Limb (tissue), 2 donors: ENCODE measurements around the gene TAS2R1.

Source experiments
- DNase-seq, 2 donors: peaks; one replicate each; pipeline ENCODE4 v3.0.0-alpha.2; 2016; ENCODE audit errors: extremely low spot score in 2 of 2

TAS2R1 gene, protein sequence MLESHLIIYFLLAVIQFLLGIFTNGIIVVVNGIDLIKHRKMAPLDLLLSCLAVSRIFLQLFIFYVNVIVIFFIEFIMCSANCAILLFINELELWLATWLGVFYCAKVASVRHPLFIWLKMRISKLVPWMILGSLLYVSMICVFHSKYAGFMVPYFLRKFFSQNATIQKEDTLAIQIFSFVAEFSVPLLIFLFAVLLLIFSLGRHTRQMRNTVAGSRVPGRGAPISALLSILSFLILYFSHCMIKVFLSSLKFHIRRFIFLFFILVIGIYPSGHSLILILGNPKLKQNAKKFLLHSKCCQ

DNA sequence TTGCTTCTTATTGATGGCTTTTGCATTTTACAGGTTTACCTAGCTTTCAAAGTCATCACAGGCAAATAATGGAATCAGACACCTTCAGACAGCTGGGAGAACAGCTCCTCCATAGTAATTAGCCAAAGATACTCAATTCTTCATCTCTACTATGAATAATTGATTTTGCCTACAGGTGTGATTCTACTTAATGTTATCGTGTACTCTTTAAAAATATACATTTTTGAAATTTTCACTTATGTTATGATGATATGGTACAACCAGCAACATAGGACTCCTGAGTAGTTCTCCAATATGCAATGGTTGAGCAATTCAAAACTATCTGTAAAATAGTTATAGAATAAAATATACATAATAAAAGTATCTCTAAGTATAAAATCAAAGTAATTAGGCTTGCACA lies at the start of gene TAS2R1:
Gene TAS2R1, minus strand, starts transcription at position 101 of the 400 bp plus-strand sequence. CDS start 319 bp downstream, outside the sequence.
- DNase-seq = no peak

DNA sequence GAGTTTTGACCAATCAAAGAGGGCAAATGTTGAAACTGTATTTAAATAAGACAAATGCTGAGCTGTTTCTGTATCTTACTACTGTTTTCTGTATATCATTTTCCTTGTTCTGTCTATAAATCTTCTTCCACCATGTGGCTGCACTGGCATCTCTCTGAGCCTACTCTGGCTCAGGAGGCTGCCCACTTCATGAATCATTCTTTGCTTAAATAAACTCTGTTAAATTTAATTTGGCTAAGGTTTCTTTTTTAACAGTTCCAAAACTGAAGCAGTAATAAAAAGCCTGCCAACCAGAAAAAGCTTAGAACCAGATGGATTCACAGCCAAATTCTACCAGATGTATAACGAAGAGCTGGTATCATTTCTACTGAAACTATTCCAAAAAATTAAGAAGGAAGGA lies 40.2 kb upstream of the TAS2R1 start:
- DNase-seq = no peak

DNA sequence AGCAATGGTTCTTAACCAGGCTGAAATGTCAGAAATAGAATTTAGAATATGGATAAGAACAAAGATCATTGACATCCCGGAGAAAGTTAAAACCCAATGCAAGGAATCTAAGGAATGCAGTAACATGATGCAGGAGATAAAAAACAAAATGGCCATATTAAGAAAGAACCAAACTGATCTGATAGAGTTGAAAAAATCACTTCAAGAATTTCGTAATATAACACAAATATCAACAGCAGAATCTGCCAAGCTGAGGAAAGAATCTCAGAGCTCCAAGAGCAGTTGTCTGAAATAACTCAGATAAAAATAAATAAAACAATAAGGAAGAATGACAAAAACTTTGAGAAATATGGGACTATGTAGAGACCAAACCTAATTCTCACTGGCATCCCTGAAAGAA lies 37.8 kb upstream of the TAS2R1 start:
- no peak for DNase-seq

DNA sequence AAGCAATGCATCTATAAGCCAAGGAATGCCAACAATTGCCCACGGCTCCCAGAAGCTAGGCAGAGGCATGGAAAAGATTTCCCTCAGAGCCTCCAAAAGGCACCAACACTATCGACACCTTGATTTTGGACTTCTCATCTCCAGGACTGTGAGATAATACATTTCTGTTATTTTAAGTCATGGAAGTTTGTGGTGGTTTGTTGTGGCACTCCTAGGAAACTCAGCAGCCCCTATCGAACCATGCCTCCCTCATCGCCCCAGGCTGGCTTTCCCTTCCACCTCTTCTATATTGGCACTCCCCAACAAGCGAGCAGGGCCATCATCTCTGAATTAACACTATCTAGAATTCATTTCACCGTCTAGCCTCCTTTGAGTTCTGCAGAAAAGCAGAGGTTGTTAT lies 33.7 kb upstream of the TAS2R1 start:
- no peak for DNase-seq

DNA sequence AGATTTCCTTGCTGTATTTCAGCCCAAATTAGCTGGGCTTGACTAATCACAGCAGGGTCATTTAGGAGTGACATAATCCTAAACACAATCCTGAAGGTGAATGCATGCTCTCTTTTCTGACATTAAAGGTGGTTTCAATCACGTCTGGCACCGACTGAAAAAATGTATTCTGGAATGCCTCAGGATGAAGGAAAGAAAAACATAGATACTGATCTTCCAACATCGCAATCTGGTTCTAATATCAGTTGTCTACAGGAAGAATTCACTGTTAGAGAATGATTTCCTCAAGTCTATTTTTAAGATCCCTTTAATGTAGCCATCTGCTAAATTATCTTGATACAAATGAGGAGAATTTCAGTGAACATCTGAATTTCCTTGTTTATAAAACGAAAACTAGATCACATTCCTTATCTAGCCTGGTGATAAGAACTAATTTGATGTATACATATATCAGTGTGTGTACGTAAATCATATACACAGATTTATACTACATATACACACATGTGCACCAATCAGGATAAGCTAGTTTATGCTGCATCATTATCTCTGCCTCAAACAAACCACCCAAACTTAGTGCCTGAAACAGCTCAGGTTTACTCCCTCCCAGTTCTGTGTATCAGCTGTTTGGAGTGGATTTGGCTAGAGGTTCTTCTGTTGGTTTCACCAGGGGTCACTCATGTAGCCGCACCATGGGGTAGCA lies 31.3 kb upstream of the TAS2R1 start:
- DNase-seq = no peak

DNA sequence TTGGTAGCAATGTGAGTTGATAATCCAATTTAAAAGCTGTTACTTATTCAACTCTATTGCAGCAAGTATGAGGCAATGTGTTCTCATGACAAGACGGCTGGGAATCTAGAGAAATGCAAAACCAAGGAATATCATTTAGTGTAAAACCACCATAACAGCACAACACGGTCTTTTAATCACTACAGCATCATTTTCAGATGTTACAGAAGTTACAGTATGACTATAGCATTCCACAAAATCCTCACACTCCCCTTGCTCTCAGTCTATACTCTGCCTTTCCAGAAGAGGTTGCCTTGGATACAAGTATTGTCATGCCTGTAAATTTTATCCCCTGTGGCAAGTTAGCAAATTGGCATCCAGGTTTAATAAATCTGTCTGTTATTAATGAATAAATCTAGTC lies 28.6 kb upstream of the TAS2R1 start:
- DNase-seq = no peak

DNA sequence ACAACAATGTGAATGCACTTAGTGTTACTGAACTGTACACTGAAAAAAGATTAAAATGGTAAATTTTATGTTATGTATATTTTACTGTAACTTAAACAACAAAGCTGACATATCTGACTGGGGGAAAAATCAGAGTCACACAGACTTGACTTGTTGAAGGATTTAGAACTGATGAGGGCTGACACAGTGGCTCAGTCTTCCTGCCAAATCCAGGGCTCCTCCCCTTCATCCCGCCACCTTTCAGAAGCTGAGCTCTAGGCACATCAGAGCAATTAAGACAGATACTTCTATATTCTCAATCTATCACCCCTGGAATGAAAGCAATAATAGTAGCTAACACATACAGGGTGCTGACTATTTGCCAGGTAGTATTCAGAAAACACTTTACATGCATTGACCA lies 27.7 kb upstream of the TAS2R1 start:
- DNase-seq = no peak

DNA sequence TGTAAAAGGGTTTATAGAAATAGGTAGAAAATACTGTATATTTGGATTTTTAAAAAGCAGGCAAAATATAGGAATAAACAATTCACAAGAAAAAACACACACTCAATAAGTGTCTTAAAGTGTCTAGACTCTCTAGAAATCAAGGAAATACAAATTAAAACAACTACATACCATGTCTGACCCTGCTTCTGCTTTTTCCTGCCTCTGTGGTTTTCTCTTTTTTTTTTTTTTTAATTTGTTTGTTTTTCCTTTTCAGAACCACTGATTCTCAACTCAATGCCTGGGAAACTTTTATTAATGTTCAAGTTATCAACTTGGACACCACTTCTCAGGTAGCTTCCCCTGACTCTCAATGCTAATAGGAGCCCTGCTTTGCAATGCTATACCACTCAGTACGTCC lies 25.5 kb upstream of the TAS2R1 start:
- no peak for DNase-seq

DNA sequence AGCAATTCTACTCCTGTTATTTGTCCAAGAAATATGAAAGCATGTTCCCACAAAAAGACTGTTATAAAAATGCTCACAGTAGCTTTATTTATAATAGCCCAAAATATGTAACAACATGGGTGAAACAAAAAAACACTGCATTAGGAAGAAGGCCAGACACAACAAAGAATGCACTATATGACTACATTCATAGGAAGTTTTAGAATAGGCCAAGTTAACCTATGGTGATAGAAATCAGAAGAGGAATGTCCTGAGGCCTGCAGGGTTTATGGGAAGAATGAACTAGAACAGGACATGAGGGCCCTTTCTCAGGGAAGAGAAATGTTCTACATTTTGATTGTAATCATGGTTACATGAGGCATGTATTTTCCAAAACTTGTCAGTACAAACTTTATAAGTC lies 24.7 kb upstream of the TAS2R1 start:
- no peak for DNase-seq

DNA sequence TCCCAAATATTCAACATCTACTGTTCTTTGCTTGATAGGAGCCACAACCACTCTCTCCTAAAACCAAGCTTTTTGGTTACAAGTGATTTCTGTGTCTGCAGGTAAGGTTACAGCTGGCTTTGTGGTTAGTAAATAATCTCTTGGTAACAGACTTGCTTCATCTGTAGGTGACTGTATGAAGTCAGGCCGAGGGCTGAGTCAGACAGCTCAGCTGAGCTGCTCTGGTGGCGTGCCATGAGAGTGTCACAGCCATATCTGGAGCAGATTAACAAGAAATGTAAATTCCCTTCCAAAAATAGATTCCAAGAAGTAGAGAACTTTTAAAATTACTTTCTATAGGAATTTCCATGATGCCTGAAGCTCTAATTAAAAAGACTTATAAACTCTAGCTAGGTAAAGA lies 23.7 kb upstream of the TAS2R1 start:
- peak; percentile 53 to 66 for DNase-seq

DNA sequence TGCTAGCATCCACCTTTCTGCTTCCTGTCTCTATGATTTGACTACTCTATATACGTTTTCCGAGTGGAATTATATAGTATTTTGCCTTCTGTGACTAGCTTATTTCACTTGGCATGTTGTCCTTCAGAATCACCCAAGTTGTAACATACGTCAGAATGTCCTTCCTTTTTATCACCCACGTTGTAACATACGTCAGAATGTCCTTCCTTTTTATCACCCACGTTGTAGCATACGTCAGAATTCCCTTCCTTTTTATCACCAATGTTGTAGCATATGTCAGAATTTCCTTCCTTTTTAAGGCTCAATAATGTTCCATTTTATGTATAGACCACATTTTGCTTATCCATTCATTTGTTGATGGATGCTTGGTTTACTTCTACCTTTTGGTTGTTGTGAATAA lies 22.9 kb upstream of the TAS2R1 start:
- DNase-seq = no peak

DNA sequence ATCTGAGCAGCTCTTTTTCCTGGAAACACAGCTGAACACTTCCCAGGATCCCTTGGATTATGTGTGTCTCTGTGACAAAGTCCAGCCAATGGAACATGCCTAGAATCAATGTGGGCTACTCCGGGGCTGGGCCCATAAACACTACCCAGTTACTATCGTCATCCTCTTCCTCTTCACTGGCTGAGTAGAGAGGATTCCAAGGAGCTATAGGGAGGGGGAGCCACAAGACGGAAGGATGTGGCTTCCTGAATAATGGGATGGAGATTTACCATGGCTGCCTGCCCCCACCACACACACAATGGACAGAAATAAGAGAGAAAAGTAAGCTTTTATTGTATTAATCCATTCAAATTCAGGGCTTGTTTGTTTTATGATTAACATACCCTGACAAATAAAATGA lies 22.1 kb upstream of the TAS2R1 start:
- no peak for DNase-seq

DNA sequence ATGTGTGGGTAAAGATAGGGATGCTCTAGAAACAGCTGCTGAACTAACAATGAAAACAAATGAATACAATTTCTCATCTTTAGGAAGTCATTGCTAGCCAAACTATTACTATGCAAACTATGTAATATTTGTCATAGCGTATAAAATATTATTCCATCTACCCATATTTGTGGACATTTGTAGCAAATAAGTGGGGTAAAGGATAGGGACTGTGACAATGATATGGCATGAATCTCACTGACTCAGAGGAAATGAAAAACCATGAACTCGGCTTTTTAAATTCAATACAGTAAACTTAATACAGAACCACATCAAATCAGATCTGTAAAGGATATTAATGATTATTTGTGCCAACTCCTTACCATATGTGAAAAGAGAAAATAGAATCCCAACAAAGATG lies 16.7 kb upstream of the TAS2R1 start:
- no peak for DNase-seq

DNA sequence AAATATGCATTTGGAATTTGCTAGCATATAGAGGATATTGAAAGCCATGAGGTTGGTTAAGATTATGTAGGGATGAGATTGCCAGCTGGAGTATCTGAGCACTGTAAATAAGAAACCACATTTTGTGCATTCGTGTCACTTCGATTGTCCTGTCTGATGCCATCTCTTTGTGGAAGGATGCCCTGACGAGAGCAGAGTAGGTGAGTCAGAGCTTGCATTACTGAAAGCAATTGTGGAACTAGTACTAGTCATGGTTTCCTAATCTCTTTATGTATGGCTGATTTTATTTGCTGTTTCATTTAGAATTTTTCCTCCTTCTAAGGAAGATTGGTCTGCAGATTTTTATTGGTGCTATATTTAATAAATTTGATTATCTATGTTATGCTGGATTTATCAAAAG lies 14.5 kb upstream of the TAS2R1 start:
- DNase-seq = no peak

DNA sequence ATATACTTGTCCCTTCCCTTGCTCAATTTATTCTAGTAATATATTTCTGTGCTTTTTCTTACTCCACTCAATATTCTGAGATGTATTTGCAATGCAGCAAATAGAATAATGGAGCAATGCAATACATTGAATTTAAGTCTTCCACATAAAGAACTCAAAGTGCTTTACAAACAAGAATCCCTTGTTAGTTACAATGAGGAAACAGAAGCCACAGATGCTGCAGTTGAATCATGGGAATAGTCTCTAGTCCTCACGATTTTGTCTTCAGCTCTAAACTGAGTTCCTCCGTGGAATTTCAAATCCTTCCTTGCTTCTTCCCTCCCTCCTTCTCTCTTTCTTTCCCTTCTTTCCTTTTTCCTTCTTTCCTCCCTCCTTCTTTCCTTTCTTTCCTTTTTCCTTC lies 12.5 kb upstream of the TAS2R1 start:
- DNase-seq = no peak

DNA sequence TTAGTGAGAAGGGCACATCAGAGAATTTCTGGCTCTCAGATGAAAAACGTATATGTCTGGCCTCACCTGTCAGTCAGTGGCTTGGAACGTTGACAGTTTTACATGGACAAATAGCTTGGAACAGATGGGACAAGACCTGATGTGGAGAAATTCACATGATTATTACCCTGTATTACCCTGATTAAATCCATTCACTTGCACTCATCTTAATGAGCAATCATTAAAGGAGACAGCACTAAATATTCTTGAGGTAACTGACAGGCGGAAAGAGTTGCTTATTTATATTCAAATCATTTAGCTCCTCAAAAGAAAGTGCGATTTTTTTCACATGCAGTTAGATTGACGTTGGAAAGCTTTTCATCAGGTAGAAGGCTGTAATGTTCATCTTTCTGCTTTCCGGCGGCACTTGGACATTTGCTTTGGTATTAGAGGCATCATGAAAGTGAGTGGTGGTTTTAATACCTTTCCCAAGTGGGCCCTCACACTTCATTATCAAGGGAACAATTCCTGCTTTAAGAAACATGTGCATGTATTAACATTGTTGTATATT lies 11.7 kb upstream of the TAS2R1 start:
- DNase-seq = no peak

DNA sequence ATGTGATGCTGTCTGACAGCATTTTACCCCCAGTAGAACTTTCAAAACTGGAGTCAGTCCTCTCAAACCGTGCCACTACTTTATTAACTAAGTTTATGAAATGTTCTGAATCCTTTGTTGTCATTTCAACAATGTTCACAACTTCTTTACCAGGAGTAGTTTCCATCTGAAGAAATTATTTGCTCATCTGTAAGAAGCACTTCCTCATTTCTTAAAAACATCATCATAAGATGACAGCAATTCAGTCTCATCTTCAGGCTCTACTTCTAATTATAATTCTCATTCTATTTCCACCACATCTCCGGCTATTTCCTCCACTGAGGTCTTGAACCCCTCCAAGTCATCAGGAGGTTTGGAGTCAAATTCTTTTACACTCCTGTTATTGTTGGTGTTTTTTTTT lies 2.3 kb upstream of the TAS2R1 start:
- DNase-seq = no peak

DNA sequence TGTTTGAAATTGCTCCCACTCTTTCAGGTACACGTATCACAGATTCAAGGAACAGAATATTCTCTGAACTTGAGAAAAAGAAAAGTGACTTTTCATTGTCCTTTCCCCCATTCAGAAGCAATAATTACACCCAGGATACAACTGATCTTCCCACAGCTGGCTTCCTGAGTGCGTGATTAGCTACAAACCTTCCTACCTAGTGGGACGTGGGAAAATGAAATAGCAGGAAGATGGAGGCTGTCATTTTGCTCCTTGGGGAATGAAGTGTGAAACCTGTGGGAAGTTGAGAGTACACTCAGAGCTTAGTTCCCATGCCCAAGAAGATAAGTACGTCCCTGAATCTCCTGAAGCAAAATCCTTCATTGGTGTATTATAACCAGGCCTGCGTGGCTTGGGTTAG lies 2.6 kb downstream of the TAS2R1 start:
- no peak for DNase-seq

DNA sequence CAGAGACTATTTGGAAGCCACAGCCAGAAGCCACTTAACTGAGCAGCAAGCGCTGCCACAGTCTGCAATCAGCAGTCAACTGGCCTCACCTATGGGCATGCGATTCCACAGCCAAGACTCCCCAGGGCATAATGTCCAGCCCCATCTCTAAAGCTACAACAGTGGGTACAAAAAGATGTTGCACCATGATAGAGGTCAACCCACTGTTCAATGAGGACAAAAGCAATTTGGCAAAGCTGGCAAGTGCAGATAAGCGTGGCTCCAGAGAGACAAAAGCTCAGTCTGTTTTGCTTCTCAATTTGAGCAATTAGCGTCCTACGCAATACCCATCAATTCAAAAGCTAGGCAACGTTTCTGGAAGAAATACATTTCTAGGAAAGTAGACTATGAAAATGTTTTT lies 3.2 kb downstream of the TAS2R1 start:
- DNase-seq = no peak

DNA sequence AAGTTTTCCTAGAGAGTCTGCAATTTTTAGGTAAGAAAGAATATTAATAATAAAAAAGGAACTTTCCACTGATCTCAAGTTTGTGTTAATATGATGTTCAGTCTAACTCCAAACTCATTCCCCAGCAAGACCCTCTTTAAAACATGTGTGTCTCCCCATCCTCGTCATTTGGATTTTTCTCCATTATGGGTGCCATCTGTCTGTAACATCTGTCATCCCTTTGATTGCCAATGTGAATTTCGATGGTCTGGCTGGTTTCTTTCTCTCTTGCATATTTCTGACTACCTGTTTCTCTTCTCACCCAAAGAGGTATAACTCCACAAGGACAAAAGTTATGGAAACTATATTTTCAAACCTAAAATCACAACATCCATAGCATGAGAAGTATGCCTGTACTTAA lies 4.4 kb downstream of the TAS2R1 start:
- no peak for DNase-seq

DNA sequence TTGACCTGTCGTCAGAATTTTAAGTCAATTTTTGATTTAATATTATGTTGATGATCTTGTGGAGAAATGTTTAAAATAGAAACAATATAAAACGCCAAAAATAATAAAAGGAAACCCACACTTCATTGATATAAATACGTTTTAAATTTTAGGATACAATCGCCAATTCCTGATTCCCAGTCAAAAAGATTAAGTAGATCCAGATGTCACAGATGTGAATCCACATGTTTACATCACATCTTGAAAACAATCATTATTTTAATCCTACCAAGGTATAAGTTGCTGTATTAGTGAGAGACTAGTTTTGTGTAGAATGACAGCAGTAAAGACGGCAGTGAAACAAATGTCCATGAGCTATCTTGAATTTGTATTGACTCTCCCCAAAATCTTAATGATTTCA lies 4.9 kb downstream of the TAS2R1 start:
- DNase-seq = no peak

DNA sequence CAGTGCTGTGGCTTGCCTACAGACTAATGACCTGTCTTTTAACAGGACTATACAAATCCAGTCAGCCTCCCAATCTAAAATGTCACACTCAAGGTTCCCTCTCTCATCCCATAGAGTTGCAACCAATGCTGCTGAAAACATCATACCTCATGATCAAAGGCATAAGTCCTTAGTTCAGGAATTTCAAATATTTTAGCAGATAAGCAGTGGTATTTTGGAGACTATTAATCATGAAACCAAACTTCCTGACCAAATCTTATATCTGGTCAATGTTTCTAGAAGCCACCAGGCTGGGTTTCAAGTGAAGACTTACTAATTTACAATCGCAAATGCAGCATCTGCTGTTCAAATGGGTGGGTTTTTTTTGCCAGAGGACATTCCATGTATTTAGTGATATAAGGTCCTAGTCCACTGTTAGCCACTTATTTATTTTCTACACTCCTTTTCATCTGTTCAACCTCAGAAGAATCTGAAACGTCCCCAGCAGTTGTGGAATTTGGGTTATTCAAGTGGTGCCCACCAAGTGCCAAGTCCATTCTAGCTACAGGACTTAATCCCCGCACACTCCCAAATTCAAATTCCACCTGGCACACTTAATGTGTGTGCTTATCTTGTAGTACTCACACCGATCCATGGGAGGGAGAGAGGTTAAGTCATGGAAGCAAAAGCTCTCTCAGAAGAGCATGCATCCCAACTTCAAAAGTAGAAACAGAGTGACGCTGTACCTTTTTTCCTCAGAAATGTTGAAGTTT lies 5.8 kb downstream of the TAS2R1 start:
- no peak for DNase-seq
